Thyroid gland (tissue), 4 donors: ENCODE data around the gene HMCN2. TPM values are rescaled to one million over a fixed set of nuclear protein-coding genes. Genes with fewer than 3 reads are reported as not detected.

Experiments
- DNase-seq, 2 donors: peaks; one replicate each; pipeline ENCODE4 v3.0.0-alpha.2; 2019
- H3K27ac ChIP-seq, 3 donors: fragments of 200-600 bp; sonication (generic); 1 replicate in 2 of 3; 2 replicates in 1 of 3; pipeline ENCODE4 v1.5.1; 2016 to 2019; ENCODE audit warnings: mild to moderate bottlenecking in 1 of 3, moderate library complexity in 1 of 3
- H3K27me3 ChIP-seq: fragments of 200-600 bp; sonication (generic); one replicate; pipeline ENCODE4 v1.5.1; 2019
- H3K36me3 ChIP-seq, 2 donors: fragments of 200-600 bp; sonication (generic); one replicate each; pipeline ENCODE4 v1.5.1; 2016 to 2019
- H3K4me1 ChIP-seq, 2 donors: fragments of 200-600 bp; sonication (generic); one replicate each; pipeline ENCODE4 v1.5.1; 2017 to 2019
- H3K4me3 ChIP-seq, 3 donors: fragments of 200-600 bp; sonication (generic); replicated peaks in 1 of 3; 1 replicate in 2 of 3; 2 replicates in 1 of 3; pipeline ENCODE4 v1.5.1; 2016; ENCODE audit warnings: mild to moderate bottlenecking in 1 of 3
- H3K9me3 ChIP-seq: fragments of 200-600 bp; sonication (generic); one replicate; pipeline ENCODE4 v1.5.1; 2017
- CTCF ChIP-seq, 6 experiments: fragments of 200-600 bp in 3 of 6; fragments of 450-650 bp in 3 of 6; sonication (generic) in 3 of 6; IDR thresholded peaks; one replicate each; pipeline ENCODE4 v1.5.1; 2016 to 2019; ENCODE audit warnings: antibody characterized with exemption in 6 of 6, mild to moderate bottlenecking in 2 of 6, inconsistent platforms in 1 of 6, moderate library complexity in 1 of 6
- POLR2A ChIP-seq, 2 donors: fragments of 450-650 bp; IDR thresholded peaks; one replicate each; pipeline ENCODE4 v1.6.1; 2017; ENCODE audit warnings: antibody characterized with exemption in 2 of 2, mild to moderate bottlenecking in 2 of 2, moderate library complexity in 1 of 2
- WGBS, 2 donors: methylation state at CpG; one replicate each; pipeline ENCODE4 v1.1.5; 2017; 5-methylcytosine and 5-hydroxymethylcytosine counted together
- intact Hi-C: fragments of 100-400 bp; cut with DNase I; formaldehyde crosslinking; loops from one replicate; pipeline ENCODE4 v1.15.1; 2023
- total RNA-seq, 4 donors: library from RNA; depleted of rRNA; stranded (reverse); fragments of >200 nt; gene quantifications; one replicate each; pipeline ENCODE4 v1.2.3, GENCODE V29; 2016

The HMCN2 gene
- total RNA-seq, 4 donors from 2014 or later = 1.7 to 5.5 (median 3.5) TPM

- H3K27me3 ChIP-seq = no peaks in the 10 kb centered on the region
- TF ChIP-seq POLR2A (IDR thresholded peaks at IDR 0.05) (no peak), CTCF (IDR thresholded peaks at IDR 0.05) (no peak)
- WGBS, 2 donors = 81 to 82% methylated on average over 10 to 11 of the region's 11 CpGs
- DNase-seq = no peak
- no peak overlapping the region for H3K4me3 ChIP-seq
- no peaks in the 10 kb centered on the region for H3K9me3 ChIP-seq
- no peaks in the 10 kb centered on the region for H3K4me1 ChIP-seq
- H3K27ac ChIP-seq = no peak overlapping the region
- H3K36me3 ChIP-seq = no peaks in the 10 kb centered on the region
- intact Hi-C loops = no loop called here
Observed at GRCh38 chr9:130414910-130415746, 149.6 kb downstream of the HMCN2 start.

- H3K27ac ChIP-seq = no peak overlapping the region
- H3K27me3 ChIP-seq = no peaks in the 10 kb centered on the region
- TF ChIP-seq CTCF (IDR thresholded peaks at IDR 0.05) (no peak), POLR2A (IDR thresholded peaks at IDR 0.05) (no peak)
- H3K9me3 ChIP-seq = no peaks in the 10 kb centered on the region
- WGBS, 2 donors = 77 to 85% methylated on average over 5 of the region's 5 CpGs
- intact Hi-C loops = no loop called here
- peaks cover 0 to 6% of the 10 kb centered on the region in 2 donors for H3K4me1 ChIP-seq
- DNase-seq = no peak
- no peaks in the 10 kb centered on the region for H3K36me3 ChIP-seq
- H3K4me3 ChIP-seq = no peak overlapping the region
Observed at GRCh38 chr9:130417602-130418001, 152.0 kb downstream of the HMCN2 start.

GRCh38 chr9:130418776-130419175 is 153.2 kb downstream of the HMCN2 start:
- intact Hi-C loops = no loop called here
- no peaks in the 10 kb centered on the region for H3K36me3 ChIP-seq
- no peak overlapping the region for H3K4me3 ChIP-seq
- H3K27ac ChIP-seq = no peak overlapping the region
- no peak for DNase-seq
- H3K27me3 ChIP-seq = no peaks in the 10 kb centered on the region
- H3K4me1 ChIP-seq = peaks cover 4 to 12% of the 10 kb centered on the region in 2 donors
- H3K9me3 ChIP-seq = no peaks in the 10 kb centered on the region
- TF ChIP-seq POLR2A (IDR thresholded peaks at IDR 0.05) (no peak), CTCF (IDR thresholded peaks at IDR 0.05) (no peak)
- WGBS, 2 donors = 90 to 96% methylated on average over 5 to 14 of the region's 18 CpGs

GRCh38 chr9:130419521-130420035 is 154.0 kb downstream of the HMCN2 start:
- Histone ChIP-seq H3K36me3 (no peaks in the 10 kb centered on the region), H3K27ac (no peak overlapping the region), H3K4me1 (peaks cover 4 to 12% of the 10 kb centered on the region in 2 donors), H3K27me3 (no peaks in the 10 kb centered on the region), H3K9me3 (no peaks in the 10 kb centered on the region), H3K4me3 (no peak overlapping the region)
- 87 to 91% methylated on average over 8 of the region's 8 CpGs for WGBS, 2 donors
- intact Hi-C loops = no loop called here
- TF ChIP-seq POLR2A (IDR thresholded peaks at IDR 0.05) (no peak), CTCF (IDR thresholded peaks at IDR 0.05) (no peak)
- DNase-seq = no peak

GRCh38 chr9:130421154-130421801 is 155.7 kb downstream of the HMCN2 start:
- TF ChIP-seq POLR2A (IDR thresholded peaks at IDR 0.05) (no peak), CTCF (IDR thresholded peaks at IDR 0.05) (no peak)
- peaks cover 4 to 12% of the 10 kb centered on the region in 2 donors for H3K4me1 ChIP-seq
- H3K27me3 ChIP-seq = no peaks in the 10 kb centered on the region
- intact Hi-C loops = no loop called here
- H3K27ac ChIP-seq = no peak overlapping the region
- no peak for DNase-seq
- H3K36me3 ChIP-seq = no peaks in the 10 kb centered on the region
- H3K4me3 ChIP-seq = no peak overlapping the region
- WGBS, 2 donors = 76 to 79% methylated on average over 15 to 17 of the region's 17 CpGs
- no peaks in the 10 kb centered on the region for H3K9me3 ChIP-seq
